ENCODE results near the gene TLE7. TPM values are rescaled to one million over a fixed set of nuclear protein-coding genes. Genes with fewer than 3 reads are reported as not detected.

TLE7 gene
- total RNA-seq (not detected), polyA plus RNA-seq (not detected)
- long read RNA-seq, donor 1 = 0 reads
- long read RNA-seq, donor 2 = 0 reads
- long read RNA-seq, donor 3 = 0 reads

DNA sequence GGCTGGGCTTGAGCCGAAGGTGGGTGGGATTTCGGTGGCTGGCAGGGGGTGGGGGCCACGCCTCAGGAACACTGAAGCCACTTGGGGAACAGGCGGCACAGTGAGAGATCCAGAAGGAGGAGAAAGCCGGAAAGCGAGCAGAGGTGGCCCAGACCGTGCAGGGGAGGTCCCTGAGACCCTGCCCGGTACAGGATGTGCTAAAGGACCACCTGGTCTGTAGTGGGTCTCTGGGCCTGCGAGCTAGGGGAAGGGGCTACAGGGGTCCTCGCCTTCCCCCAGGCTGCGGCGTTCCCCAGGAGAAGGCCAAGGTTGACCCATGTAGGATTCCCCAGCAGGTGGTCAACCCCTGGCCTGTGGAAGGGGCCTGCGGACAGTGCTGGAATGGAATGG lies at the start of gene TLE7:
TLE7 (minus strand) TSS at position 4 of the 390 bp plus-strand sequence. CDS start 8,730 bp downstream, outside the sequence.
- H3K9me3 ChIP-seq = peaks cover 0 to 51% (median 32%) of the 10 kb centered on the region in 12 donors
- intact Hi-C loops (cut with DNase I) = no loop called here
- H3K4me1 ChIP-seq = no peaks in the 10 kb centered on the region
- ATAC-seq (no peak), DNase-seq (no peak)
- WGBS, 4 donors = 76 to 85% (median 81%) methylated on average over 13 of the region's 13 CpGs
- peaks cover 0 to 6% (median 0%) of the 10 kb centered on the region in 9 donors for H3K36me3 ChIP-seq
- no peak within 1 kb of the TSS for H3K27ac ChIP-seq
- H3K27me3 ChIP-seq = peaks cover 0 to 29% (median 0%) of the 10 kb centered on the region in 9 donors
- no peak within 1 kb of the TSS for H3K4me3 ChIP-seq
- no peak for TF ChIP-seq POLR2A (IDR thresholded peaks at IDR 0.05)
- TF ChIP-seq, protein P1, sequence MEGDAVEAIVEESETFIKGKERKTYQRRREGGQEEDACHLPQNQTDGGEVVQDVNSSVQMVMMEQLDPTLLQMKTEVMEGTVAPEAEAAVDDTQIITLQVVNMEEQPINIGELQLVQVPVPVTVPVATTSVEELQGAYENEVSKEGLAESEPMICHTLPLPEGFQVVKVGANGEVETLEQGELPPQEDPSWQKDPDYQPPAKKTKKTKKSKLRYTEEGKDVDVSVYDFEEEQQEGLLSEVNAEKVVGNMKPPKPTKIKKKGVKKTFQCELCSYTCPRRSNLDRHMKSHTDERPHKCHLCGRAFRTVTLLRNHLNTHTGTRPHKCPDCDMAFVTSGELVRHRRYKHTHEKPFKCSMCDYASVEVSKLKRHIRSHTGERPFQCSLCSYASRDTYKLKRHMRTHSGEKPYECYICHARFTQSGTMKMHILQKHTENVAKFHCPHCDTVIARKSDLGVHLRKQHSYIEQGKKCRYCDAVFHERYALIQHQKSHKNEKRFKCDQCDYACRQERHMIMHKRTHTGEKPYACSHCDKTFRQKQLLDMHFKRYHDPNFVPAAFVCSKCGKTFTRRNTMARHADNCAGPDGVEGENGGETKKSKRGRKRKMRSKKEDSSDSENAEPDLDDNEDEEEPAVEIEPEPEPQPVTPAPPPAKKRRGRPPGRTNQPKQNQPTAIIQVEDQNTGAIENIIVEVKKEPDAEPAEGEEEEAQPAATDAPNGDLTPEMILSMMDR (IDR thresholded peaks at IDR 0.05) = no peak

DNA sequence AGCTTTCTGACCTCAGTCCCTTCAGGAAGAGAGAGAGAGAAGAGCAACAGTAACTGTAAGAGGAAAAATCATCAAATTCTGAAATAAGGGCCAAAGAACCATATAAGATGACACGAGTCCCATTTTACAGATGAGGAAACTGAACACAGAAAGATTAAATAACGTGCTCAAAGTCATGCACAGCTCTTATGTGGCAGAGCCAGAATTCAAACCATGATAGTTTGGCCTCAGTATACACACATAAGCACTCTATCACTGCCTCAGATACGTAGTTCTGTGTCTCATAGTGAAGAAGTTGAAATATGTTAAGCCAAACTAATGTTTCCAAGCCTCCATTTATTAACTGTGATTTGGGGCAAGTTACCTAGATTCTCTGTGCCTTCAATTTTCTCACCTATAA lies 49.2 kb upstream of the TLE7 start:
- Histone ChIP-seq H3K9me3 (no peaks in the 10 kb centered on the region), H3K4me1 (no peaks in the 10 kb centered on the region), H3K27me3 (peaks cover 0 to 3% (median 0%) of the 10 kb centered on the region in 9 donors), H3K36me3 (no peaks in the 10 kb centered on the region), H3K27ac (no peak overlapping the region), H3K4me3 (no peak overlapping the region)
- DNase-seq (no peak), ATAC-seq (no peak)
- TF ChIP-seq POLR2A (IDR thresholded peaks at IDR 0.05) = no peak
- TF ChIP-seq, protein P1 (IDR thresholded peaks at IDR 0.05) = no peak
- 51 to 53% (median 53%) methylated on average over 3 of the region's 3 CpGs for WGBS, 4 donors
- intact Hi-C loops (cut with DNase I) = no loop called here

DNA sequence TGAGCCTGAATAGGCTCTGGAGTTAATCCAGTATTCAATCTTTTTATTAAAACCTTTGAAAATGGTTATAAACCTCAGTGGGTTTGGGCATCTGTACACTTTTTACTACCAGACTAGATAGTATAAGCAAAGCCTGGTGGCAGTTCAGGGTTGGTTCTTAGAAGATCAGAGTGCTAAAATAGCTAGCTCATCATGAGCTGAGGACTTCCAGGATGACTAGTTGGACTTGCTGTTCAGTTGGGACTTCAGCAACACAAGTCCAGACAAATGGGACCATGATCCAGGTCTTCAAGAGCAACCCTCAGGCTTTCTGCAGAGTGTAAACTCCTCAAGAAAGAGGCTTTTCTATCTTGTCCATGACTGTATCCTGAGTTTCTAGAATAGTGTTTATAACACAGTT lies 48.5 kb upstream of the TLE7 start:
- DNase-seq (no peak), ATAC-seq (no peak)
- intact Hi-C loops (cut with DNase I) = no loop called here
- H3K4me1 ChIP-seq = no peaks in the 10 kb centered on the region
- no peak overlapping the region for H3K4me3 ChIP-seq
- no peak overlapping the region for H3K27ac ChIP-seq
- no peaks in the 10 kb centered on the region for H3K36me3 ChIP-seq
- no peak for TF ChIP-seq POLR2A (IDR thresholded peaks at IDR 0.05)
- TF ChIP-seq, protein P1 (IDR thresholded peaks at IDR 0.05) = no peak
- H3K27me3 ChIP-seq = no peaks in the 10 kb centered on the region
- no peaks in the 10 kb centered on the region for H3K9me3 ChIP-seq

DNA sequence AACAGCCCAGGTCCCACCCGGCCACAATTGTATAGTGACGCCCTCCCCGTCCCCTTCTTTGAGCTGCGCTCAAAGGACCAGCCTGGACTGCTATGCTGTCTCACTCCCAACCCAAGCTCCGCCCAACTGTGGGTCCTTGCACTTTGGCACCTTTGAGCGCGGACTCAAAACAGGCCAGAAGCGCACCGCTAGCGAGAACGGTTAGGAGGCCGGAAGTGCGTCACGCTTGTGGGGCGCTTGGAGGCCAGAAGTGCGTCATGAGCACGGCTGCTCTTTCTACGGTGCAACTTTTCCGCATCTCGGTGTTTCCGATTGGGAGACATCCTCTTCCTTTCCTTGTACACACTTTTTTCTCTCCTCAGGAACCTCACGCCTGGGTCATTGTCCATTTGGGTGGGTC lies 47.3 kb upstream of the TLE7 start, which contains the start of gene ZNF19:
ZNF19 (minus strand) TSS at position 203 of the 400 bp plus-strand sequence. CDS start 7,210 bp downstream, outside the sequence.
- intact Hi-C loops (cut with DNase I) = loop anchor here in 2 of 10 donors (5.0 to 10.0 kb wide), 2 partner anchors 37 to 256 kb away; no protein-coding TSS in a partner anchor
- Histone ChIP-seq H3K27me3 (no peaks in the 10 kb centered on the region), H3K4me3 (no peak within 1 kb of the TSS), H3K9me3 (no peaks in the 10 kb centered on the region), H3K36me3 (no peaks in the 10 kb centered on the region), H3K4me1 (peaks cover 0 to 5% (median 1%) of the 10 kb centered on the region in 12 donors), H3K27ac (no peak within 1 kb of the TSS)
- ATAC-seq (no peak), DNase-seq (no peak)
- 82 to 86% (median 84%) methylated on average over 22 of the region's 22 CpGs for WGBS, 4 donors
- no peak for TF ChIP-seq POLR2A (IDR thresholded peaks at IDR 0.05)
- TF ChIP-seq, protein P1 (IDR thresholded peaks at IDR 0.05) = no peak

All from heart left ventricle (tissue), 16 donors.